IgD-negative memory B cell (primary cell): ENCODE measurements around the gene SNORC. TPM values are rescaled to one million over a fixed set of nuclear protein-coding genes. Genes with fewer than 3 reads are reported as not detected.
"Not testable (repeated sequence)": the region's sequence is repeated elsewhere in the genome, so short reads cannot be mapped to it uniquely, and the experiment has no call there.

Experiments
- H3K27ac Mint-ChIP-seq, 3 donors: one replicate each; pipeline ENCODE4 v1.8.0; 2020 to 2022; ENCODE audit warnings: mild to moderate bottlenecking in 3 of 3, mixed read lengths in 3 of 3, moderate library complexity in 1 of 3
- H3K27me3 Mint-ChIP-seq: one replicate; pipeline ENCODE4 v1.8.0; 2021; ENCODE audit warnings: mixed read lengths
- H3K36me3 Mint-ChIP-seq: one replicate; pipeline ENCODE4 v1.8.0; 2020; ENCODE audit warnings: mild to moderate bottlenecking, mixed read lengths
- H3K4me1 Mint-ChIP-seq, 3 donors: one replicate each; pipeline ENCODE4 v1.8.0; 2020 to 2022; ENCODE audit warnings: mixed read lengths in 3 of 3, mild to moderate bottlenecking in 1 of 3
- H3K4me3 Mint-ChIP-seq, 4 donors: one replicate each; pipeline ENCODE4 v1.8.0; 2020 to 2022; ENCODE audit warnings: mild to moderate bottlenecking in 4 of 4, mixed read lengths in 4 of 4, moderate library complexity in 3 of 4
- H3K9me3 Mint-ChIP-seq, 3 donors: one replicate each; pipeline ENCODE4 v1.8.0; 2020 to 2021; ENCODE audit warnings: mixed read lengths in 3 of 3, mild to moderate bottlenecking in 1 of 3
- polyA plus RNA-seq: library from polyadenylated mRNA; unstranded; fragments of 300-500 nt; fragmentation: Illumina TruSeq; gene quantifications from one replicate; pipeline ENCODE4 v1.2.3, GENCODE V29; 2021

The SNORC gene
- not detected for polyA plus RNA-seq

- H3K4me3 Mint-ChIP-seq = peak within 1 kb of the TSS in 1 of 4 donors; percentile 40
- peaks cover 4% of the 10 kb centered on the region for H3K27me3 Mint-ChIP-seq
- no peaks in the 10 kb centered on the region for H3K9me3 Mint-ChIP-seq
- no peak within 1 kb of the TSS for H3K27ac Mint-ChIP-seq
- peaks cover 2 to 5% (median 5%) of the 10 kb centered on the region in 3 donors for H3K4me1 Mint-ChIP-seq
- H3K36me3 Mint-ChIP-seq = peaks cover 2% of the 10 kb centered on the region
Observed at GRCh38 chr2:232870018-232870765, at the start of gene SNORC. SNORC (plus strand) TSS chr2:232870264; CDS start chr2:232870342, 78 bp downstream.

- H3K4me1 Mint-ChIP-seq = peaks cover 0 to 1% (median 0%) of the 10 kb centered on the region in 3 donors
- H3K27ac Mint-ChIP-seq = no peak overlapping the region
- H3K4me3 Mint-ChIP-seq = no peak overlapping the region
- H3K27me3 Mint-ChIP-seq = no peaks in the 10 kb centered on the region
- H3K36me3 Mint-ChIP-seq = peaks cover 13% of the 10 kb centered on the region
- H3K9me3 Mint-ChIP-seq = no peaks in the 10 kb centered on the region
Observed at GRCh38 chr2:232829988-232830387, 40.1 kb upstream of the SNORC start.

DNA sequence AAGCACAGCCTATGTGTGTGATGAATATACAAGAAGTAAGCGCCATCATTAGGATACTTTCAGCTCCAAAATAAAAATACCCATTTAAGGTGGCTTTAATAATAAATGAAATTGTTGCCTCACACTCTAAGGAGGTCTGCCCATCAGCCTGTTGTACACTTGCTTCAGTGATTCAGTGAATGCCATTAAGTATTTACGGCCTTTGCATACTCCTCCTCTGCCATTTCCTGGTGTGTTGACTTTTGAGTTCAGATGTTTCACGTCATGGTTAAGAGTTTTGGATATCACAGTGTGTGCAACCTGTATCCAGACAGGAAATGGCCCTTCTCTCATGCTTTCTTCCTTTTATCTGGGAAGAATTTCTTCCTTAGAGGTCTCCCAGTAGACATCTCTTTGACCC is 38.6 kb upstream of the SNORC start:
- Mint-ChIP-seq H3K27ac (no peak overlapping the region), H3K4me3 (no peak overlapping the region), H3K36me3 (peaks cover 13% of the 10 kb centered on the region), H3K9me3 (no peaks in the 10 kb centered on the region), H3K4me1 (no peaks in the 10 kb centered on the region), H3K27me3 (no peaks in the 10 kb centered on the region)

DNA sequence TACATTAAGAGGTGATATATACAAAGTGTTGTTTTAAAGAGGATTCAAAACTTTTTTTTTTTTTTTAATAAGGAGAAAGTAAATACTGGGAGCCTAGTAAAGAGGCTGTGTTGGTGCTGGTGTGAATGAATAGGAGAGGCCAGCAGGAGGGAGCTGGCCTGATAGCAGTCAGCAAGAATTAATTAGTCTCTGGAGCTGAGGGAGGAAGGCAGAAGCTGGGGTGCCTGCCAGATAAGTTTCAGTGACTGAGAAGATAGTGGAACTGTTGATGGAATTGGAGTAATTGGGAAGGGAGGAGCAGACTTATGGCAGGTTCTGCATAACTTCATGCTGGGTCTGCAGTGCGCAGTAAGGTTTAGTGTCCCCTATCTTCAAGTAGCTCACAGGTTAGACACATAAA is 36.2 kb upstream of the SNORC start:
- Mint-ChIP-seq H3K4me1 (peaks cover 12 to 16% (median 15%) of the 10 kb centered on the region in 3 donors), H3K4me3 (no peak overlapping the region)

GRCh38 chr2:232835687-232836208 is 34.3 kb upstream of the SNORC start:
- H3K27me3 Mint-ChIP-seq = no peaks in the 10 kb centered on the region
- no peak overlapping the region for H3K27ac Mint-ChIP-seq
- H3K4me1 Mint-ChIP-seq = peaks cover 21 to 28% (median 26%) of the 10 kb centered on the region in 3 donors
- H3K36me3 Mint-ChIP-seq = peaks cover 21% of the 10 kb centered on the region
- no peak overlapping the region for H3K4me3 Mint-ChIP-seq
- H3K9me3 Mint-ChIP-seq = no peaks in the 10 kb centered on the region

More for the DNA sequence above, 36.2 kb upstream of the SNORC start:
- no peaks in the 10 kb centered on the region for H3K27me3 Mint-ChIP-seq
- no peak overlapping the region for H3K27ac Mint-ChIP-seq
- H3K36me3 Mint-ChIP-seq = peaks cover 14% of the 10 kb centered on the region
- H3K9me3 Mint-ChIP-seq = no peaks in the 10 kb centered on the region

DNA sequence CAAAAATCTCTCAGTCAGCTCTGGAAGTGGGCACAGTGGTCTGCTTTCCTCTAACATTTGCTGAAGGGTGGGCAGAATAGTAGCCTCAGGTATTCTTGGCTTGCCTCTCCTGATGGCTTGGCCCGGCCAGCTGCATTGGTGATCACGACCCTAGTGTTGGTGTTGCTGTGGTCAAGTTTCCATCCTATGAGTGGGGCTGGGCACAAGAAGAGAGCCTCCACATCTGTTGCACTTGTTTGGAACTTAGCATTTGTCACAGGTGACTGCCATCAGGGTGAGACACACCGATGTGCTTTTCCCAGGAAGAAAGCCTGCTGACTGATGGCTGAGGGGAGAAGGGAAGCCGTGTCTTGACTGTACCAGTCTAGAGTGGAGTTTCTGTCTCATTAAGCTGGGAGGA is 33.1 kb upstream of the SNORC start:
- peak overlapping the region in 2 of 3 donors; percentile 54 to 69 for H3K27ac Mint-ChIP-seq
- H3K4me1 Mint-ChIP-seq = peaks cover 21 to 28% (median 26%) of the 10 kb centered on the region in 3 donors
- H3K4me3 Mint-ChIP-seq = peak overlapping the region in 1 of 4 donors; percentile 49
- H3K36me3 Mint-ChIP-seq = peaks cover 21% of the 10 kb centered on the region
- H3K9me3 Mint-ChIP-seq = no peaks in the 10 kb centered on the region
- no peaks in the 10 kb centered on the region for H3K27me3 Mint-ChIP-seq

- H3K9me3 Mint-ChIP-seq = no peaks in the 10 kb centered on the region
- H3K27me3 Mint-ChIP-seq = no peaks in the 10 kb centered on the region
- H3K27ac Mint-ChIP-seq = peak overlapping the region; percentile 8 to 91 (median 85)
- peak overlapping the region in 3 of 4 donors; percentile 22 to 89 (median 79) for H3K4me3 Mint-ChIP-seq
- H3K4me1 Mint-ChIP-seq = peaks cover 21 to 28% (median 26%) of the 10 kb centered on the region in 3 donors
- peaks cover 14% of the 10 kb centered on the region for H3K36me3 Mint-ChIP-seq
Observed at GRCh38 chr2:232838406-232838874, 31.6 kb upstream of the SNORC start.

DNA sequence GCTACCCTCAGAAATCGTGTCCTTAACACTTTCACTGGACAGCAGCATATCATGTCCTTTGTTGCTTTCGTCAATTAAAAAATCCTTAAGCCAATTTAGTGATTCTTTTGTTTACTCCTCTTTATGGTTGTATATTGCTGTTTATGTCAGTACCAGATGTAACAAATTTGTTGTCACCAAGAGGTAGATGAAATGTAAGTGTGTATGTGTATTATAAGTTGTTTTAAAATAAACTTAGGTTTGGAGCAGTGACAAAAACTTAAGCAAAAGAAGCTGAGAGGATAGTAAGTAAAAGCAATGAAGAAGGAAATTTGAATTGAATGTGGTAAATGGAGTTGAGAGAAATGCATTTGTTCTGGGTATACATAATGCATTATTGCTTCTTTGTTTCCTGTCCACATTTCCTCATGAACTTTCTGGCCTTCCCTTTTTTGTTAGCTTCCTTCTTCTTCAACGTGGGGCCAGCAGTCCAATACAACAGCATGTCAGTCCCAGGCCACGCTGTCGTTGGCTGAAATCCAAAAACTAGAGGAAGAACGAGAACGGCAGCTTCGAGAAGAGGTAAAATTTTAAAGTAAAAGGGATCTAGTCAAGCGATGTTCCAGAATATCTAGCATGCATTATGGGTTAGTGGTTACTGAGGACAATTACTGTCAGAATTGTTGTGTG is 30.5 kb upstream of the SNORC start:
- Mint-ChIP-seq H3K4me3 (no peak overlapping the region), H3K9me3 (no peaks in the 10 kb centered on the region), H3K27ac (peak overlapping the region in 2 of 3 donors; percentile 5 to 65), H3K36me3 (peaks cover 10% of the 10 kb centered on the region), H3K27me3 (no peaks in the 10 kb centered on the region), H3K4me1 (peaks cover 21 to 28% (median 28%) of the 10 kb centered on the region in 3 donors)

DNA sequence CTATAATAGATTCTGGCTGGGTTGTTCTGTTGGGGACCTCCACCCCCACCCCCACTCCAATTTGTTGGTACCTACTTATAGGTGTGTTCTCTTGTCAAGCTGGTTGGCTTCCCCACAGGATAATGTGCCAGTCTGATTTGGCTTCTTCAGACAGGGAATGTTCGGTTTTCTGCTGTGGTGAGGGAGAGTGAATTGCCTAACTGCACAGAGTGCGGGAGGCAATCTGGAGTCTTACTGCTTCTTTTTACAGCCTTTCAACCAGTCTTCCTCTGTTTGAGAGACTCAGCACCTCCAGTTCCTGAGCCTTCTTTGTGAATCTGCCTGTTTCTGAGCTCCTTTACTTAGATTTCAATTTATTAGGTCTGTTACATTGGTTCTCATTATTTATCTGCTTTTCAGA is 27.4 kb upstream of the SNORC start:
- Mint-ChIP-seq H3K27me3 (no peaks in the 10 kb centered on the region), H3K36me3 (peaks cover 7% of the 10 kb centered on the region), H3K4me1 (peaks cover 20 to 23% (median 23%) of the 10 kb centered on the region in 3 donors), H3K27ac (no peak overlapping the region), H3K4me3 (no peak overlapping the region), H3K9me3 (no peaks in the 10 kb centered on the region)

DNA sequence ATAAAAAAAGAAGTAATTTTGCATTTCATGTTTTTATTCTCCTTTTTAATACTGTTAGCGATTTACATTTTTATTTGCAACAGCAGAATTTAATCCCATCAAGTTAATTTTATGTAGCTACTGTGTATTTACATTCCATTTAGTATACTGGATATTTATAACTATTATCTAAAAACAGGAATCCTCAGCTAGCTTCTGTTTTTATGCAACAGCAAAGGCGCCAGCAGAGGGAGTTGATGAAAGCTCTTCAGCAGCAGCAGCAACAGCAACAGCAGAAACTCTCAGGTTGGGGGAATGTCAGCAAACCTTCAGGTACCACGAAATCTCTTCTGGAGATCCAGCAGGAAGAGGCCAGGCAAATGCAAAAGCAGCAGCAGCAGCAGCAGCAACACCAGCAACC is 26.2 kb upstream of the SNORC start:
- no peak overlapping the region for H3K4me3 Mint-ChIP-seq
- peaks cover 9 to 12% (median 11%) of the 10 kb centered on the region in 3 donors for H3K4me1 Mint-ChIP-seq
- no peak overlapping the region for H3K27ac Mint-ChIP-seq
- no peaks in the 10 kb centered on the region for H3K27me3 Mint-ChIP-seq
- no peaks in the 10 kb centered on the region for H3K9me3 Mint-ChIP-seq
- H3K36me3 Mint-ChIP-seq = peaks cover 7% of the 10 kb centered on the region

DNA sequence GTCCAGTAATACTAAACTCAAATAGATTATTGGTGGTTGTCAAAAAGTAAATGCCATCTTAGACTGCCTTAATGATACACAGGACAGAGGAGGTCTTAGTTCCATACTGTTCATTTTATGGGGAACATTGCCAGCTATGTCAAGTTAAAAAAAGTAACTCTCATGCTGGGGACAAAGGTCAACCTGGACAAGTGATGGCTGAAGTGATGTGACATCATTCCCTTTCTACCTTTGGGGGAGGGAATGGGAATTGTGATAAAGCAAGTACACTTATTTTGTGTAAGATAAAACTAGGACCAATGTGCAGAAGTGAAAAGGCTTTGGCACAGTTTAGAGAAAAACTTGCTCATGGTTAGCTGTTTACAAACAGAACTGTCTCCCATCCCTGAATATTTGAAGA is 24.0 kb upstream of the SNORC start:
- Mint-ChIP-seq H3K4me3 (no peak overlapping the region), H3K4me1 (peaks cover 0 to 2% (median 0%) of the 10 kb centered on the region in 3 donors), H3K36me3 (peaks cover 4% of the 10 kb centered on the region), H3K9me3 (no peaks in the 10 kb centered on the region), H3K27me3 (no peaks in the 10 kb centered on the region), H3K27ac (no peak overlapping the region)

GRCh38 chr2:232850039-232850438 is 20.0 kb upstream of the SNORC start:
- Mint-ChIP-seq H3K4me3 (no peak overlapping the region), H3K27ac (peak overlapping the region in 1 of 3 donors; percentile 16), H3K36me3 (peaks cover 4% of the 10 kb centered on the region)

GRCh38 chr2:232852081-232852480 is 18.0 kb upstream of the SNORC start:
- H3K36me3 Mint-ChIP-seq, H3K4me1 Mint-ChIP-seq, H3K9me3 Mint-ChIP-seq, H3K4me3 Mint-ChIP-seq, H3K27ac Mint-ChIP-seq, H3K27me3 Mint-ChIP-seq: not testable (repeated sequence)

More at GRCh38 chr2:232850039-232850438, 20.0 kb upstream of the SNORC start:
- Mint-ChIP-seq H3K9me3 (no peaks in the 10 kb centered on the region), H3K4me1 (no peaks in the 10 kb centered on the region), H3K27me3 (no peaks in the 10 kb centered on the region)

GRCh38 chr2:232852676-232853075 is 17.4 kb upstream of the SNORC start:
- Mint-ChIP-seq H3K27ac (peak overlapping the region in 1 of 3 donors; percentile 16), H3K4me1 (no peaks in the 10 kb centered on the region), H3K36me3 (peaks cover 7% of the 10 kb centered on the region), H3K9me3 (no peaks in the 10 kb centered on the region), H3K27me3 (no peaks in the 10 kb centered on the region), H3K4me3 (no peak overlapping the region)

GRCh38 chr2:232854082-232854481 is 16.0 kb upstream of the SNORC start:
- H3K9me3 Mint-ChIP-seq = no peaks in the 10 kb centered on the region
- H3K27ac Mint-ChIP-seq = no peak overlapping the region
- H3K4me1 Mint-ChIP-seq = no peaks in the 10 kb centered on the region
- H3K4me3 Mint-ChIP-seq = no peak overlapping the region
- H3K27me3 Mint-ChIP-seq = no peaks in the 10 kb centered on the region
- peaks cover 7% of the 10 kb centered on the region for H3K36me3 Mint-ChIP-seq
